Right kidney (tissue), 1 donor: ENCODE data around the gene PLA2G2F.

Experiments used
- DNase-seq: peaks from one replicate; pipeline ENCODE4 v3.0.0-alpha.2; 2016

Gene PLA2G2F

GRCh38 chr1:20191266-20191825 is 52.2 kb downstream of the PLA2G2F start:
- no peak for DNase-seq

- no peak for DNase-seq
These were observed 53.2 kb downstream of the PLA2G2F start for GRCh38 chr1:20192364-20192763.

- no peak for DNase-seq
These were observed 53.8 kb downstream of the PLA2G2F start for GRCh38 chr1:20192871-20193411.

- DNase-seq = no peak
These were observed 55.1 kb downstream of the PLA2G2F start for GRCh38 chr1:20194224-20194623.

- no peak for DNase-seq
These were observed 55.8 kb downstream of the PLA2G2F start for GRCh38 chr1:20194757-20195461.

- DNase-seq = no peak
These were observed 56.3 kb downstream of the PLA2G2F start for GRCh38 chr1:20195462-20195780.

GRCh38 chr1:20197329-20197791 is 58.2 kb downstream of the PLA2G2F start:
- no peak for DNase-seq

- no peak for DNase-seq
These were observed 59.2 kb downstream of the PLA2G2F start for GRCh38 chr1:20198296-20198695.

GRCh38 chr1:20198918-20199317 is 59.8 kb downstream of the PLA2G2F start:
- no peak for DNase-seq

- no peak for DNase-seq
These were observed 60.3 kb downstream of the PLA2G2F start for GRCh38 chr1:20199403-20199802.

- no peak for DNase-seq
These were observed 60.7 kb downstream of the PLA2G2F start for GRCh38 chr1:20199840-20200239.
